Hepatocyte (in vitro differentiated cells): ENCODE results near the gene NDEL1. TPM values are rescaled to one million over a fixed set of nuclear protein-coding genes. Genes with fewer than 3 reads are reported as not detected.

Experiments used
- DNase-seq: peaks from one replicate; pipeline ENCODE4 v3.0.0-alpha.2; 2016; ENCODE audit warnings: low spot score
- H2AFZ ChIP-seq: fragments of 200-600 bp; sonication (generic); 2 replicates; pipeline ENCODE4 v1.6.0; 2016; ENCODE audit warnings: antibody characterized with exemption, mild to moderate bottlenecking
- H3K27ac ChIP-seq: fragments of 200-600 bp; sonication (generic); 2 replicates; pipeline ENCODE4 v1.5.1; 2016; ENCODE audit warnings: mild to moderate bottlenecking
- H3K27me3 ChIP-seq: fragments of 200-600 bp; sonication (generic); 2 replicates; pipeline ENCODE4 v1.6.1; 2016
- H3K36me3 ChIP-seq: fragments of 200-600 bp; sonication (generic); replicated peaks from 2 replicates; pipeline ENCODE4 v1.5.1; 2016; ENCODE audit warnings: low read depth; ENCODE audit not compliant: insufficient read depth
- H3K4me1 ChIP-seq: fragments of 200-600 bp; sonication (generic); 2 replicates; pipeline ENCODE4 v1.5.1; 2016; ENCODE audit warnings: mild to moderate bottlenecking, moderate library complexity; ENCODE audit not compliant: insufficient read depth
- H3K4me2 ChIP-seq: fragments of 200-600 bp; sonication (generic); 2 replicates; pipeline ENCODE4 v1.6.0; 2016
- H3K4me3 ChIP-seq: fragments of 200-600 bp; sonication (generic); 2 replicates; pipeline ENCODE4 v1.5.1; 2016; ENCODE audit warnings: mild to moderate bottlenecking
- H3K79me2 ChIP-seq: fragments of 200-600 bp; sonication (generic); 2 replicates; pipeline ENCODE4 v1.6.0; 2017; ENCODE audit warnings: mild to moderate bottlenecking
- H3K9me2 ChIP-seq: fragments of 200-600 bp; sonication (generic); replicated peaks from 2 replicates; pipeline ENCODE4 v1.6.0; 2017; ENCODE audit warnings: mild to moderate bottlenecking; ENCODE audit not compliant: insufficient read depth
- H3K9me3 ChIP-seq: fragments of 200-600 bp; sonication (generic); 2 replicates; pipeline ENCODE4 v1.5.1; 2016; ENCODE audit warnings: low read depth, mild to moderate bottlenecking
- H4K20me1 ChIP-seq: fragments of 200-600 bp; sonication (generic); 2 replicates; pipeline ENCODE4 v1.6.0; 2016; ENCODE audit warnings: mild to moderate bottlenecking; ENCODE audit not compliant: insufficient read depth, poor library complexity, severe bottlenecking
- EZH2 ChIP-seq: fragments of 200-600 bp; sonication (generic); IDR thresholded peaks from 2 replicates; pipeline ENCODE4 v1.6.1; 2016; ENCODE audit warnings: antibody characterized with exemption, mild to moderate bottlenecking, borderline replicate concordance
- EZH2phosphoT487 ChIP-seq: fragments of 200-600 bp; sonication (generic); IDR thresholded peaks from one replicate; pipeline ENCODE4 v1.6.1; 2018; ENCODE audit warnings: antibody characterized with exemption, mild to moderate bottlenecking, low read depth, moderate library complexity; ENCODE audit not compliant: unreplicated experiment, severe bottlenecking
- WGBS: methylation state at CpG from one replicate; pipeline ENCODE4 v1.1.6; 2016; ENCODE audit warnings: low lambda C conversion rate; ENCODE audit errors: missing lambda C conversion rate; 5-methylcytosine and 5-hydroxymethylcytosine counted together
- polyA plus RNA-seq: library from polyadenylated mRNA; unstranded; fragments of >200 nt; fragmentation: Nextera tagmentation; extraction: Ambion mirVana; gene quantifications from 2 replicates; pipeline ENCODE4 v1.2.1, GENCODE V29; 2016
- total RNA-seq: library from RNA; depleted of rRNA; stranded (reverse); fragments of >200 nt; gene quantifications from 2 replicates; pipeline ENCODE4 v1.2.3, GENCODE V29; 2014
- TF ChIP-seq, protein P1 (sequence below): fragments of 200-600 bp; sonication (generic); IDR thresholded peaks from 2 replicates; pipeline ENCODE4 v1.5.1; 2016; ENCODE audit warnings: antibody characterized with exemption, mild to moderate bottlenecking; ENCODE audit not compliant: poor library complexity

Gene NDEL1
- total and polyA plus RNA-seq, 2 experiments from 2014 or later = 46.1 to 66.3 TPM

DNA sequence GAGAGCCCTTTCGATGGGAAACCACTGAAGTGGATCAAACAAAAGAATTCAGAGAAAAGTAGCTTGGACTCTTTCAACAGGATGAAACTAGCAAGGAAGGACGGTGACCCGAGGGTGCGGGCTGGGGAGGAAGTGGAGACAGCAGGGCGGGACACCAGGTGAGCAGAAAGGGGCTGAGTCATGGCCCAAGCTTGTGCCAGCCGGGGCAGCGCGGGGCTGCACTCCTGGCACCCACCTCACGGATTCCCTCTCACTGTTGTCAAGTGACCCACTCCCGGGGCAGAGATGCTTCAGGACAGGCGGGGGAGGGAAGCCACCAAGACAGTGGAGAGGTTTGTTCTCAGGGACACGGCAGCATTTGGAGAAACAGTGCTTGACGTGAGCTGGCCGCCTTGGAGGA lies 27.3 kb upstream of the NDEL1 start:
- Histone ChIP-seq H3K9me2 (no peaks in the 10 kb centered on the region), H3K4me2 (no peak overlapping the region), H3K4me3 (no peak overlapping the region), H2AFZ (no peak overlapping the region), H3K9me3 (no peaks in the 10 kb centered on the region), H3K4me1 (no peaks in the 10 kb centered on the region), H3K79me2 (no peaks in the 10 kb centered on the region), H4K20me1 (no peaks in the 10 kb centered on the region), H3K27ac (no peak overlapping the region), H3K27me3 (no peaks in the 10 kb centered on the region), H3K36me3 (no peaks in the 10 kb centered on the region)
- DNase-seq = no peak
- 78% methylated on average over 14 of the region's 14 CpGs for WGBS
- TF ChIP-seq EZH2 (no peak), EZH2phosphoT487 (no peak)
- TF ChIP-seq, protein P1, sequence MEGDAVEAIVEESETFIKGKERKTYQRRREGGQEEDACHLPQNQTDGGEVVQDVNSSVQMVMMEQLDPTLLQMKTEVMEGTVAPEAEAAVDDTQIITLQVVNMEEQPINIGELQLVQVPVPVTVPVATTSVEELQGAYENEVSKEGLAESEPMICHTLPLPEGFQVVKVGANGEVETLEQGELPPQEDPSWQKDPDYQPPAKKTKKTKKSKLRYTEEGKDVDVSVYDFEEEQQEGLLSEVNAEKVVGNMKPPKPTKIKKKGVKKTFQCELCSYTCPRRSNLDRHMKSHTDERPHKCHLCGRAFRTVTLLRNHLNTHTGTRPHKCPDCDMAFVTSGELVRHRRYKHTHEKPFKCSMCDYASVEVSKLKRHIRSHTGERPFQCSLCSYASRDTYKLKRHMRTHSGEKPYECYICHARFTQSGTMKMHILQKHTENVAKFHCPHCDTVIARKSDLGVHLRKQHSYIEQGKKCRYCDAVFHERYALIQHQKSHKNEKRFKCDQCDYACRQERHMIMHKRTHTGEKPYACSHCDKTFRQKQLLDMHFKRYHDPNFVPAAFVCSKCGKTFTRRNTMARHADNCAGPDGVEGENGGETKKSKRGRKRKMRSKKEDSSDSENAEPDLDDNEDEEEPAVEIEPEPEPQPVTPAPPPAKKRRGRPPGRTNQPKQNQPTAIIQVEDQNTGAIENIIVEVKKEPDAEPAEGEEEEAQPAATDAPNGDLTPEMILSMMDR = no peak

DNA sequence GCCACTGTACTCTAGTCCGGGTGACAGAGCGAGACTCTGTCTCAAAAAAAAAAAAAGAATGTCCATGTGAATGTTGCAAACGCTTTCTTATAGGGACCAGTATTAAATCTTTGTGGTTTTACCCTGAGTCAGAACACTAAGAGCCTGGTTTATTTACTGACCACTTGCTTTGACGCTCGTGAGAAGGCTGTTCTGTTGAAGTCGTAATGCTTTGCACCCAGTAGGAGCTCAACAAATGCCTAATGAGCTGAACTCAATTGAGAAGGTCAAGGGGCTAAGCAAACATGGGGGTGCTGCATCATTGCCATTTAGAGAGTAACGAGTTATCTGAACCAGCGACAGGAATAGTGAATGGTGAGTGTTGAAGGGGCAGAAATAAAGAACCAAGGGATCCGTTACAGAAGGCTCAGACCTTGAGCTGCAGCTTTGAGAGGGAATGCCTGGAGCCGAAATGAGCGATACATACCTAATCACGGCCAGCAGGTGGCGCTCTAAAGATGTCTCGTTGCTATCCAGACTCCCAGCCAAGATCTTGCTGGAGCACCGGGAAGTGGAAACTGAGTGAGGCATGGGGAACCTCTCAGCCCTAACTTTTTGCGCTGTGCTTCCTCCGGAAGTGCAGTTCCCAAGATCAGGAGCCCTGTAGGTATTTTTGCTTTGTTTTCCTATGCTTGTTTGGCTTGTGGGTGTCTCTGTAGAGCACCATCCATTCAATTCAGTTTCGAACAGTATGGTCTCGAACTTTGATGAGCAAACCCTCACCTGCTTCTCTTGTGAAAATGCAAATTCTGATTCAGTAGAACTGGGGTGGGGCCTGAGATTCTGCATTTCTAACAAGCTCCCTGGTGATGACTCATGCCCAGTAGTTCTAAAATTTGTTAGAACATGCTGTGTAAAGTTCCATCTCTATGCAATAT lies 25.5 kb upstream of the NDEL1 start:
- WGBS = 31% methylated on average over 19 of the region's 19 CpGs
- Histone ChIP-seq H2AFZ (no peak overlapping the region), H3K9me3 (no peaks in the 10 kb centered on the region), H3K27ac (no peak overlapping the region), H3K27me3 (no peaks in the 10 kb centered on the region), H3K79me2 (no peaks in the 10 kb centered on the region), H3K4me2 (no peak overlapping the region), H3K4me1 (no peaks in the 10 kb centered on the region), H3K9me2 (no peaks in the 10 kb centered on the region), H4K20me1 (no peaks in the 10 kb centered on the region), H3K36me3 (no peaks in the 10 kb centered on the region), H3K4me3 (no peak overlapping the region)
- DNase-seq = peak; percentile 91
- TF ChIP-seq, protein P1 = peak; percentile 92
- no peak for TF ChIP-seq EZH2

DNA sequence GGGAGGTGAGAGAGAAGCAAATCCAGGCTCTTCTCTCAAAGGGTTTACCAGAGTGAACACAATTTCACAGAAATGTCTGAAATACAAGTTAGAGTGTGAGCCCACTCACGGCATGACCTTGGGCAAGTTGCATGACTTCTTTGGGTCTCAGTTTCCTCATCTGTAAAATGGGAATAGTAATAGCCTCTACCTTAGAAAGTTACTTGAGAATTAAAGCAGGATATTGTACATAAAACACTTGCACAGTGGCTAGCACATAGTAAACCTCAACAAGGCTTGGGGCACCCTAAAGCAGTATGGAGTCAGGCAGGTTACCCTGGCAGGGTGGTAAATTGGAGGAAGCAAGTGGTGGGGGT lies 24.8 kb upstream of the NDEL1 start:
- no peak for TF ChIP-seq EZH2phosphoT487
- no peak for TF ChIP-seq EZH2
- TF ChIP-seq, protein P1 = no peak
- Histone ChIP-seq H3K27ac (no peak overlapping the region), H3K9me3 (no peaks in the 10 kb centered on the region), H3K27me3 (no peaks in the 10 kb centered on the region), H3K4me2 (no peak overlapping the region), H3K79me2 (no peaks in the 10 kb centered on the region), H2AFZ (no peak overlapping the region), H4K20me1 (no peaks in the 10 kb centered on the region), H3K4me3 (no peak overlapping the region), H3K4me1 (no peaks in the 10 kb centered on the region), H3K9me2 (no peaks in the 10 kb centered on the region), H3K36me3 (no peaks in the 10 kb centered on the region)
- 89% methylated on average over 1 of the region's 1 CpG for WGBS
- no peak for DNase-seq
